HEK293 (cell line): Measurements from ENCODE around the gene IRF1.

Experiments used
- KLF8 ChIP-seq: fragments of 450-650 bp; formaldehyde crosslinking; IDR thresholded peaks from 2 replicates; pipeline ENCODE4 v1.5.1; 2016; ENCODE audit warnings: missing biosample characterization, missing genetic modification characterization
- ZBTB8A ChIP-seq: fragments of 450-650 bp; formaldehyde crosslinking; IDR thresholded peaks from 2 replicates; pipeline ENCODE4 v1.5.1; 2016; ENCODE audit warnings: missing biosample characterization, missing genetic modification characterization
- TF ChIP-seq, protein P1 (sequence below): fragments of 450-650 bp; formaldehyde crosslinking; IDR thresholded peaks from 2 replicates; pipeline ENCODE4 v1.5.1; 2016; ENCODE audit warnings: missing biosample characterization, missing genetic modification characterization
- TF ChIP-seq, protein P2 (sequence below): fragments of 450-650 bp; formaldehyde crosslinking; IDR thresholded peaks from 2 replicates; pipeline ENCODE4 v1.5.1; 2016; ENCODE audit warnings: missing biosample characterization, missing genetic modification characterization

DNA sequence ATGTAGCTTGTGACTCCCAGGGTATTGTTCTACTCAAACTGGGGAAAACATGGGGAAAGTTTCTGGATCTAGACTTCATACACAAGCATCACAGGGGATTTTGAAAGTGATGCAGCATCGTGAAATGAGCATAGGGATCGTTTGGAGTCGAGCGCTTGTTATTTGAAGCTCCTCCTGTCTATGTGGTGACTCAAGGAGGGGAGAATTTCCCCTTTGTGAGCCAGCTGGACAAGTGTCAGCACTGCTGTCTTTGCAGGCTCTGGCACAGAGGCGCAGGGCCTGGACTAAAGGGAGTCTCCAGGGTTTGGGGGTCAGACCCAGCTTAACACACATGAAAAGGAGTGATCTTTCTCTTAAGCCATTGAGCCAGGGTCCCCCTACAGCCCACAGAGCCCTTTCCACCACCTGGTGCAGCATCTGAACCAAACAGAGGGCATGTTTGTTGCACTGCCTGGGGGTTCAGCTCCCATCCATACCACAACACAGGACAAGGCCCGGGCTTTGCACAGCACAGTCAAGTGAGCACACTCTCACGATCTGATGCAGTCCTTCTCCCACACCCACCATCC lies 51.0 kb downstream of the IRF1 start:
- TF ChIP-seq ZBTB8A (no peak), KLF8 (tag by site-specific recombination) (no peak)
- TF ChIP-seq, protein P1, sequence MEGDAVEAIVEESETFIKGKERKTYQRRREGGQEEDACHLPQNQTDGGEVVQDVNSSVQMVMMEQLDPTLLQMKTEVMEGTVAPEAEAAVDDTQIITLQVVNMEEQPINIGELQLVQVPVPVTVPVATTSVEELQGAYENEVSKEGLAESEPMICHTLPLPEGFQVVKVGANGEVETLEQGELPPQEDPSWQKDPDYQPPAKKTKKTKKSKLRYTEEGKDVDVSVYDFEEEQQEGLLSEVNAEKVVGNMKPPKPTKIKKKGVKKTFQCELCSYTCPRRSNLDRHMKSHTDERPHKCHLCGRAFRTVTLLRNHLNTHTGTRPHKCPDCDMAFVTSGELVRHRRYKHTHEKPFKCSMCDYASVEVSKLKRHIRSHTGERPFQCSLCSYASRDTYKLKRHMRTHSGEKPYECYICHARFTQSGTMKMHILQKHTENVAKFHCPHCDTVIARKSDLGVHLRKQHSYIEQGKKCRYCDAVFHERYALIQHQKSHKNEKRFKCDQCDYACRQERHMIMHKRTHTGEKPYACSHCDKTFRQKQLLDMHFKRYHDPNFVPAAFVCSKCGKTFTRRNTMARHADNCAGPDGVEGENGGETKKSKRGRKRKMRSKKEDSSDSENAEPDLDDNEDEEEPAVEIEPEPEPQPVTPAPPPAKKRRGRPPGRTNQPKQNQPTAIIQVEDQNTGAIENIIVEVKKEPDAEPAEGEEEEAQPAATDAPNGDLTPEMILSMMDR = no peak
- TF ChIP-seq, protein P2, sequence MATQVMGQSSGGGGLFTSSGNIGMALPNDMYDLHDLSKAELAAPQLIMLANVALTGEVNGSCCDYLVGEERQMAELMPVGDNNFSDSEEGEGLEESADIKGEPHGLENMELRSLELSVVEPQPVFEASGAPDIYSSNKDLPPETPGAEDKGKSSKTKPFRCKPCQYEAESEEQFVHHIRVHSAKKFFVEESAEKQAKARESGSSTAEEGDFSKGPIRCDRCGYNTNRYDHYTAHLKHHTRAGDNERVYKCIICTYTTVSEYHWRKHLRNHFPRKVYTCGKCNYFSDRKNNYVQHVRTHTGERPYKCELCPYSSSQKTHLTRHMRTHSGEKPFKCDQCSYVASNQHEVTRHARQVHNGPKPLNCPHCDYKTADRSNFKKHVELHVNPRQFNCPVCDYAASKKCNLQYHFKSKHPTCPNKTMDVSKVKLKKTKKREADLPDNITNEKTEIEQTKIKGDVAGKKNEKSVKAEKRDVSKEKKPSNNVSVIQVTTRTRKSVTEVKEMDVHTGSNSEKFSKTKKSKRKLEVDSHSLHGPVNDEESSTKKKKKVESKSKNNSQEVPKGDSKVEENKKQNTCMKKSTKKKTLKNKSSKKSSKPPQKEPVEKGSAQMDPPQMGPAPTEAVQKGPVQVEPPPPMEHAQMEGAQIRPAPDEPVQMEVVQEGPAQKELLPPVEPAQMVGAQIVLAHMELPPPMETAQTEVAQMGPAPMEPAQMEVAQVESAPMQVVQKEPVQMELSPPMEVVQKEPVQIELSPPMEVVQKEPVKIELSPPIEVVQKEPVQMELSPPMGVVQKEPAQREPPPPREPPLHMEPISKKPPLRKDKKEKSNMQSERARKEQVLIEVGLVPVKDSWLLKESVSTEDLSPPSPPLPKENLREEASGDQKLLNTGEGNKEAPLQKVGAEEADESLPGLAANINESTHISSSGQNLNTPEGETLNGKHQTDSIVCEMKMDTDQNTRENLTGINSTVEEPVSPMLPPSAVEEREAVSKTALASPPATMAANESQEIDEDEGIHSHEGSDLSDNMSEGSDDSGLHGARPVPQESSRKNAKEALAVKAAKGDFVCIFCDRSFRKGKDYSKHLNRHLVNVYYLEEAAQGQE (tag by site-specific recombination) = no peak
